DLD1 (cell line): ENCODE data around the gene MYH9.
"Not testable (repeated sequence)": the region's sequence is repeated elsewhere in the genome, so short reads cannot be mapped to it uniquely, and the experiment has no call there.

Source experiments
- in situ Hi-C: cut with HindIII; loops from 2 replicates; pipeline ENCODE4 v1.10.0; 2017; ENCODE audit warnings: low sequenced_read_pairs

MYH9 gene

GRCh38 chr22:36387959-36388726 lies at the start of gene MYH9:
Gene MYH9, minus strand, starts transcription at chr22:36387967. Its CDS starts 38,731 bp downstream, at chr22:36349236.
- in situ Hi-C loops: no loop called here

GRCh38 chr22:36435516-36436415 lies 48.0 kb upstream of the MYH9 start:
- in situ Hi-C loops: no loop called here

GRCh38 chr22:36433318-36434231 lies 45.8 kb upstream of the MYH9 start:
- in situ Hi-C loops: no loop called here

- in situ Hi-C loops: no loop called here
Measured at GRCh38 chr22:36432592-36433317, 45.0 kb upstream of the MYH9 start.

GRCh38 chr22:36431977-36432376 lies 44.2 kb upstream of the MYH9 start:
- in situ Hi-C loops: no loop called here

- in situ Hi-C loops: no loop called here
Measured at GRCh38 chr22:36430863-36431262, 43.1 kb upstream of the MYH9 start.

GRCh38 chr22:36427952-36428351 lies 40.2 kb upstream of the MYH9 start:
- in situ Hi-C loops: not testable (repeated sequence)

- in situ Hi-C loops: no loop called here
Measured at GRCh38 chr22:36425977-36426523, 38.3 kb upstream of the MYH9 start.

- in situ Hi-C loops: no loop called here
Measured at GRCh38 chr22:36424901-36425579, 37.3 kb upstream of the MYH9 start.

- in situ Hi-C loops: not testable (repeated sequence)
Measured at GRCh38 chr22:36424466-36424865, 36.7 kb upstream of the MYH9 start.

- in situ Hi-C loops: no loop called here
Measured at GRCh38 chr22:36423461-36424404, 36.0 kb upstream of the MYH9 start.

GRCh38 chr22:36422287-36423014 lies 34.7 kb upstream of the MYH9 start:
- in situ Hi-C loops: no loop called here

- in situ Hi-C loops: no loop called here
Measured at GRCh38 chr22:36419912-36420882, 32.4 kb upstream of the MYH9 start.

- in situ Hi-C loops: no loop called here
Measured at GRCh38 chr22:36419177-36419911, 31.6 kb upstream of the MYH9 start.

- in situ Hi-C loops: no loop called here
Measured at GRCh38 chr22:36417281-36417686, 29.5 kb upstream of the MYH9 start.
